HG03103 (cell line): ENCODE results near the gene SARS2.

Experiments used
- ATAC-seq: cut with Tn5 transposase; IDR thresholded peaks from one replicate; pipeline ENCODE4 v1.9.1; 2021; ENCODE audit warnings: low read depth; ENCODE audit not compliant: unreplicated experiment

SARS2 gene

GRCh38 chr19:38869160-38869835 lies 61.3 kb downstream of the SARS2 start:
- ATAC-seq: no peak

- no peak for ATAC-seq
Measured at GRCh38 chr19:38868551-38868950, 62.0 kb downstream of the SARS2 start.

GRCh38 chr19:38867171-38867780 lies 63.3 kb downstream of the SARS2 start:
- no peak for ATAC-seq
